Measurements from ENCODE around the gene TMEM150C.

DNA sequence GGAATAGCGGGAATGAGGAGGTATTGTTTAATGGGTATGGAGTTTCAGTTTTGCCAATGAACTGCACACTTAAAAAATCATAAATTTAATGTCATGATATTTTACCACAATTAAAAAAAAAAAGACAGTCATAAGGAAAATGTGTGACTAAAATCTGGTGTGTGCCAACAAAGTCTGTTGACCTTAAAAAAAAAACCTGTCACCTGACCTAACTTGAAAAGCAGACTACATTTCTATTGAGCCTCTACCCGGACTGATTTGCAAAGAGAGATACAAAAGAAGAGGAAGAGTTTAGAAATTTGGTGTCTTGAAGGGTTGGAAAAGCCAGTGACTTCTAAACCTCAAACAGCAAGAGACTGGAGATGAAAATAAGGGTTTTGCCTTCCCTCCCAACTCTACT lies 48.4 kb downstream of the TMEM150C start:
- TF ChIP-seq POLR2A (IDR thresholded peaks at IDR 0.05; ENCODE audit: low read depth, low read length): no peak
- TF ChIP-seq POLR2AphosphoS5 (IDR thresholded peaks at IDR 0.05; ENCODE audit: low read depth, low read length): no peak
- TF ChIP-seq TAF1 (IDR thresholded peaks at IDR 0.05; ENCODE audit: low read depth, low read length): no peak
- no peak for TF ChIP-seq POU2F2 (IDR thresholded peaks at IDR 0.05; ENCODE audit: low read depth, low read length)
- no peak for TF ChIP-seq SPI1 (IDR thresholded peaks at IDR 0.05; ENCODE audit: low read depth, low read length)
- TF ChIP-seq PAX5 (IDR thresholded peaks at IDR 0.05; ENCODE audit: insufficient read depth, low read length, severe bottlenecking): no peak
